ENCODE measurements around the gene ZNF423. TPM values are rescaled to one million over a fixed set of nuclear protein-coding genes. Genes with fewer than 3 reads are reported as not detected.

Gene ZNF423
- total RNA-seq, 1 donor from 2014 or later = 16.7 TPM

DNA sequence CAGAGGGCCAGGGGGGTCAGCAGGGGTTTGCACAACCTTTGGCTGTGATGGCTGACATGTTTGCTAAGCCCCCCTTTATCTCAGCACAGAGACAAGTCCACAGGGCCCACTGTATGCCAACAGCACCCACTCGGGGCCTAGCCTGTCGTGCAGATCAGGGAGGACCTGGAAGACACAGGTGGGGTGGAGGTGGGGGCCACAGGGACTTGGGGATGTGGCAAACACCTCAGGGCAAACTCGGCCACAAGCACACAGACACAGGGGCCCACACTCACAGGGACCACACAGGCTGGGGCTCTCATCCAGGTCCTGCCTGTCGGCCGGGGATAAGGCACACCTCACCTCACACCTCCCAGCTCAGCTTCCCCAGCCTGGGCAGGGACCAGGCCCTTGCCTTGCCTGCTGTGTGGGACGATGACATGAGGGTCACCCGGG lies 394.4 kb downstream of the ZNF423 start:
- no peak overlapping the region for H3K4me3 ChIP-seq (ENCODE audit: low read length in 3 of 3)
- H3K9me3 ChIP-seq (ENCODE audit: control insufficient read depth in 3 of 3, low read length in 3 of 3) = no peaks in the 10 kb centered on the region
- no peaks in the 10 kb centered on the region for H3K36me3 ChIP-seq (ENCODE audit: control insufficient read depth in 3 of 3, insufficient read depth in 3 of 3, low read length in 3 of 3)
- H3K27me3 ChIP-seq (ENCODE audit: control insufficient read depth in 3 of 3, insufficient read depth in 3 of 3, low read length in 3 of 3) = peaks cover 3 to 19% (median 10%) of the 10 kb centered on the region in 3 donors
- no peak overlapping the region for H3K27ac ChIP-seq (ENCODE audit: low read depth, low read length)
- no peaks in the 10 kb centered on the region for H3K4me1 ChIP-seq (ENCODE audit: control insufficient read depth in 3 of 3, insufficient read depth in 3 of 3, low read length in 3 of 3)
- no peak overlapping the region for H3K9ac ChIP-seq (ENCODE audit: low read depth in 1 of 3, low read length in 3 of 3)

DNA sequence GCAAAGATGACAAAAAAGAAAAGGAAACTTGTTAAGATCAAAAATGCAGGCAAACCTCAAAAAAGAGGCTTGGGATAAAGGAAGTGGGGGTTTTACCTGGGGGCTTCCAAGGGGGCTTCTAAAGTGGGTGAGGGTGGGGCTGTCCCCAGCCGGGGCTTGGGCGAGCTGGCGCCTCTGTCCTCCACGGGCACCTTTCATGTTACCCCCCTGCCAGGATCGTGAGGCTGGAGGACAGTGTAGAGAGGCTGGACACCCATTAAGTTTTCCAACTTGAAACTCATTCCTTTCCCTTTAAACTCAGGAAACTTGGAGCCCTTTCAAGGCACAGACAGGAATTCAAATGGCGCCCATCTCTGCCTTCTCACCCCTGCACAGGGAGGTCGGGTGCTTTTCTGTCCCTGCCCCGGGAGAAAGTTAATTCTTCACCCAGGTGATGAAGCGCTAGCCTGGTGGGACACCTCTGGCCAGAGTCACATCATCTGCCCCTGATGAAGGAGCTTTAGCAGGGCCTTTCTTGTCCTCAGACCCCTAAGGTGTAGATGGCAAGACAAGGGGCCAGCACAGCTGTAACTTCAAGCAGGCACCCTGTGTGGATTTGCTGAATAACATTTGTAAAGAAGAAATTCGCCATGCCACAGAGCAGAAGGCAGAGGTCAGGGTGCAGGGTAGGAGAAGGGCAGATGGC lies 395.0 kb downstream of the ZNF423 start:
- Histone ChIP-seq H3K27ac (ENCODE audit: low read depth, low read length) (no peak overlapping the region), H3K9ac (ENCODE audit: low read depth in 1 of 3, low read length in 3 of 3) (no peak overlapping the region), H3K4me3 (ENCODE audit: low read length in 3 of 3) (no peak overlapping the region), H3K27me3 (ENCODE audit: control insufficient read depth in 3 of 3, insufficient read depth in 3 of 3, low read length in 3 of 3) (peaks cover 3 to 19% (median 10%) of the 10 kb centered on the region in 3 donors), H3K36me3 (ENCODE audit: control insufficient read depth in 3 of 3, insufficient read depth in 3 of 3, low read length in 3 of 3) (no peaks in the 10 kb centered on the region), H3K9me3 (ENCODE audit: control insufficient read depth in 3 of 3, low read length in 3 of 3) (no peaks in the 10 kb centered on the region), H3K4me1 (ENCODE audit: control insufficient read depth in 3 of 3, insufficient read depth in 3 of 3, low read length in 3 of 3) (no peaks in the 10 kb centered on the region)

DNA sequence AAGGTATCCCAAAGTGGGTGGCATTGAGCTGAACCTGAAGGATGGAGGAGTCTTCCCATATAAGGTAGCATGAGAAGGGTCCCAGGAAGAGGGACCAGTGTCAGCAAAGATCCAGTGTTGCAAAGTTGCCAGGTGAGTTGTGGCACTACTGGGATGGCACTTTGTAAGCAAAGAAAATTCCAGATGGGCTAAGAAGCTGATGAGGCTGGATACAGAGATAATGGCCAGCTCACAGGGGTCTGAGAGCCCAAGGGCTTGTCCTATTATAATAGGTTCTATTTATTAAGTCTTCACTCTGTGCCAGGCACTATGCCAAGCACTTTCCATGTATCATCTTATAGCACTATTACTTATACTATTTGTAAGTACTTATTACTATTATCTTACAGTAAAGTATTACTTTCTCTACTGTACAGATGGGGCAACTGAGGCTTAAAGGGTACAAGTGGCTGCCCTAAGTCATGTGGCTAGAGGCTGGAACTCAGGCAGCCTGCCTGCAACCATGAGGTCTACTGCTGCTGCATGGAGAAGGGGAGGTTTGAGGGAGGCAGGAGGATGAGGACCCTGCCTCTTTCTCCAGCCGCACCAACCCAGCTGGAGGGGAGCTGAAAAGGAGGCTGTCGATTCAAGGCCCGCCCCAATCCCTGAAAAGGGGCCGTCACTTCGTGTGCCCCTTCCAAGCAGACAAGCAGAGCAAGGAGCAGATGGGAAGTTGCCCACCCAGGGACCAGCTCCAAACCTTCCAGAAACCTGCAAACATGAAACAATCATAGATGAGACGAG lies 395.8 kb downstream of the ZNF423 start:
- Histone ChIP-seq H3K4me1 (ENCODE audit: control insufficient read depth in 3 of 3, insufficient read depth in 3 of 3, low read length in 3 of 3) (no peaks in the 10 kb centered on the region), H3K27me3 (ENCODE audit: control insufficient read depth in 3 of 3, insufficient read depth in 3 of 3, low read length in 3 of 3) (peaks cover 3 to 13% (median 12%) of the 10 kb centered on the region in 3 donors), H3K27ac (ENCODE audit: low read depth, low read length) (no peak overlapping the region), H3K36me3 (ENCODE audit: control insufficient read depth in 3 of 3, insufficient read depth in 3 of 3, low read length in 3 of 3) (no peaks in the 10 kb centered on the region), H3K9me3 (ENCODE audit: control insufficient read depth in 3 of 3, low read length in 3 of 3) (no peaks in the 10 kb centered on the region), H3K4me3 (ENCODE audit: low read length in 3 of 3) (no peak overlapping the region), H3K9ac (ENCODE audit: low read depth in 1 of 3, low read length in 3 of 3) (no peak overlapping the region)

DNA sequence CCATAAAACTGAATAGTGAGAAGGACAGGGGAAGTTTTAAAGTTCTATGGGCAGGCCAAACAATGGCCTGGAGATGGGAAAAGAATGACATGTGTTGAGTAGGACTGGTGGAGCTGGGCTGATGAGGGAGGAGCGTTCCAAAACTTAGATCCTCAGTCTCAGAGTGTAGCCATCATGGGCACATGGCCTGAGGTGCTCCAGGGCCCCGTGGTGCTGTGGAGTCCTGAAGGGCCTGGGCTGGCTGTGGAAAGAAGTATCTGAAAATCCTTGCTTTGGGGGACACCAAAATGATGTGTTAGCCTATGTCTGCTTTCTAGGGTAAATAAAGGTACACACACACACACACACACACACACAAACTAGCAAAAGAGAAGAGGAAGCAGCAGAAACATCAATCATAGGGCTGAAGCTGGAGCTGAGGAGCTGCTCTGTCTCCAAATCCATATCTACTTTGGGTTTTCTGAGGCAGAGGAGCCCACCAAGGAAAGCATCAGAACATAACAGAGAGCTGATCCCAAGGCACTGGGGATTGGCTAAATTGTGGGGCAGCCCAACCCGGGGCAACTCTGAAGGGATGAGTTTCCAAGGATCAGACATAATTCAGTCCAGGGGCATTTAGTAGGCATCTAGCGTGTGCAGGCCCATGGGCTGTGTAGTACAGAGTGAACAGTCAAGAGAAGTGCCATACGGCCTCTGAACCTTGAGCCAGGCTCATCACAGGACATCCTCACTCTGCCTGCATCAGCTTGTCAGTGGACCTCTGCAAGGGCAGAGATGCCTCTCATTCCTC lies 397.1 kb downstream of the ZNF423 start:
- Histone ChIP-seq H3K36me3 (ENCODE audit: control insufficient read depth in 3 of 3, insufficient read depth in 3 of 3, low read length in 3 of 3) (no peaks in the 10 kb centered on the region), H3K4me3 (ENCODE audit: low read length in 3 of 3) (no peak overlapping the region)

DNA sequence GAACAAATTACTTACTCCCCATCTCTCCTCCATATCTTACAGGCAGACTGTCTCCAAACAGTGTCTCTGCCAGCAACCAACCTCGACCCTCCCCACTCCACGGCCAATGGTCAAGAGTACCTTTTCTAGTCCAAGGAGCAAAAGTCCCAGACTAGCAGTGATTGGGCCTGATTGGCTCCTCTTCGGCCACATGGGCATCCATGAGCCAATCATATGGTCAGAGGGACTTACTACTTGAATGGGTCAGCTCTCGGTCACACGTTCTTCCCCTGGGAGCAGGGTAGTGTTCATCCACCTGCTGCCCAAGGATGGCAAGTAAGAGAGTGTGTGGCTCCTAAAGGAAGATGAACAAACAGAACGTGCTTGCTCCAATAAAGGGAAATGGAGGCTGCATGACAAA lies 397.7 kb downstream of the ZNF423 start:
- Histone ChIP-seq H3K27me3 (ENCODE audit: control insufficient read depth in 3 of 3, insufficient read depth in 3 of 3, low read length in 3 of 3) (peaks cover 0 to 8% (median 6%) of the 10 kb centered on the region in 3 donors), H3K9ac (ENCODE audit: low read depth in 1 of 3, low read length in 3 of 3) (no peak overlapping the region), H3K9me3 (ENCODE audit: control insufficient read depth in 3 of 3, low read length in 3 of 3) (no peaks in the 10 kb centered on the region), H3K4me1 (ENCODE audit: control insufficient read depth in 3 of 3, insufficient read depth in 3 of 3, low read length in 3 of 3) (no peaks in the 10 kb centered on the region), H3K27ac (ENCODE audit: low read depth, low read length) (no peak overlapping the region), H3K4me3 (ENCODE audit: low read length in 3 of 3) (no peak overlapping the region), H3K36me3 (ENCODE audit: control insufficient read depth in 3 of 3, insufficient read depth in 3 of 3, low read length in 3 of 3) (no peaks in the 10 kb centered on the region)

More for the DNA sequence above, 397.1 kb downstream of the ZNF423 start:
- Histone ChIP-seq H3K27me3 (ENCODE audit: control insufficient read depth in 3 of 3, insufficient read depth in 3 of 3, low read length in 3 of 3) (peaks cover 0 to 10% (median 9%) of the 10 kb centered on the region in 3 donors), H3K4me1 (ENCODE audit: control insufficient read depth in 3 of 3, insufficient read depth in 3 of 3, low read length in 3 of 3) (no peaks in the 10 kb centered on the region), H3K9ac (ENCODE audit: low read depth in 1 of 3, low read length in 3 of 3) (no peak overlapping the region), H3K27ac (ENCODE audit: low read depth, low read length) (no peak overlapping the region), H3K9me3 (ENCODE audit: control insufficient read depth in 3 of 3, low read length in 3 of 3) (no peaks in the 10 kb centered on the region)

DNA sequence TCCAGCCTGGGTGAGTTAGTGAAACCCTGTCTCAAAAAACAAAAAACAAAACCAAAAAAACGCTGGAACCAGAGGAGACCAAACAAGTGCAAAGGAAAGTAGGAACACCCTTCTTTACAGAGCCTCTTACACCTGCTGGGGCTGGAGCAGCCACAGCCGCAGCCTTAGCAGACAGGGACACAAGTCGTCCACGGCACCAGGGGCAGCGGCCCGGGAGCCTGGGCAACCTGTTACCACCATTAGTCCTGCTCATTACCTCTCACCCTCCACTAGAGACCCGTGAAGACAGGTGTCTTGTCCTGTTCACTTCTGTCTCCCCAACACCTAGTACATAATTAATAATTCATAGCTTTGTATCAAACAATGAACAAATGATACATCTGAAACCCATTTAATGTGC lies 398.7 kb downstream of the ZNF423 start:
- H3K4me1 ChIP-seq (ENCODE audit: control insufficient read depth in 3 of 3, insufficient read depth in 3 of 3, low read length in 3 of 3) = no peaks in the 10 kb centered on the region
- H3K9ac ChIP-seq (ENCODE audit: low read depth in 1 of 3, low read length in 3 of 3) = no peak overlapping the region
- H3K4me3 ChIP-seq (ENCODE audit: low read length in 3 of 3) = no peak overlapping the region
- H3K9me3 ChIP-seq (ENCODE audit: control insufficient read depth in 3 of 3, low read length in 3 of 3) = no peaks in the 10 kb centered on the region
- no peak overlapping the region for H3K27ac ChIP-seq (ENCODE audit: low read depth, low read length)
- H3K27me3 ChIP-seq (ENCODE audit: control insufficient read depth in 3 of 3, insufficient read depth in 3 of 3, low read length in 3 of 3) = peaks cover 0 to 5% (median 4%) of the 10 kb centered on the region in 3 donors
- no peaks in the 10 kb centered on the region for H3K36me3 ChIP-seq (ENCODE audit: control insufficient read depth in 3 of 3, insufficient read depth in 3 of 3, low read length in 3 of 3)

DNA sequence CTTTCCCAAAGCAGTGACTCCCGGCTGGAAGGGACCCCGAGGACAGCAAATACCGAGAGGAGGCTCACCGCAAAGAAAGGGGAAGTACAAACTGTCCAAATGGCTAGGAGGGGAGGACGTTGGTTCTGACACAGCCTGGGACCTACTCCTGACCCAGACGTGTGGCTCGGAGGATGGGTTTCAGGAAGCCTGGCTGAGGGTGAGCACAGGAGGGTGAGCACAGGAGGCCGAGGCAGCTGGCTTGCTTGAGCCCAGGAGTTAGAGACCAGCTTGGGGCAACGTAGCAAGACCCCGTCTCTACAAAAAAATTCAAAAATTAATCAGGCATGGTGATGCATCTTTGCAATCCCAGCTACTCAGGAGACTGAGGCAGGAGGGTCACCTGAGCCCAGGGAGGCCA lies 399.1 kb downstream of the ZNF423 start:
- no peak overlapping the region for H3K9ac ChIP-seq (ENCODE audit: low read depth in 1 of 3, low read length in 3 of 3)
- no peaks in the 10 kb centered on the region for H3K36me3 ChIP-seq (ENCODE audit: control insufficient read depth in 3 of 3, insufficient read depth in 3 of 3, low read length in 3 of 3)
- H3K27me3 ChIP-seq (ENCODE audit: control insufficient read depth in 3 of 3, insufficient read depth in 3 of 3, low read length in 3 of 3) = peaks cover 0 to 5% (median 4%) of the 10 kb centered on the region in 3 donors
- H3K4me1 ChIP-seq (ENCODE audit: control insufficient read depth in 3 of 3, insufficient read depth in 3 of 3, low read length in 3 of 3) = no peaks in the 10 kb centered on the region
- no peak overlapping the region for H3K4me3 ChIP-seq (ENCODE audit: low read length in 3 of 3)
- no peaks in the 10 kb centered on the region for H3K9me3 ChIP-seq (ENCODE audit: control insufficient read depth in 3 of 3, low read length in 3 of 3)
- H3K27ac ChIP-seq (ENCODE audit: low read depth, low read length) = no peak overlapping the region

DNA sequence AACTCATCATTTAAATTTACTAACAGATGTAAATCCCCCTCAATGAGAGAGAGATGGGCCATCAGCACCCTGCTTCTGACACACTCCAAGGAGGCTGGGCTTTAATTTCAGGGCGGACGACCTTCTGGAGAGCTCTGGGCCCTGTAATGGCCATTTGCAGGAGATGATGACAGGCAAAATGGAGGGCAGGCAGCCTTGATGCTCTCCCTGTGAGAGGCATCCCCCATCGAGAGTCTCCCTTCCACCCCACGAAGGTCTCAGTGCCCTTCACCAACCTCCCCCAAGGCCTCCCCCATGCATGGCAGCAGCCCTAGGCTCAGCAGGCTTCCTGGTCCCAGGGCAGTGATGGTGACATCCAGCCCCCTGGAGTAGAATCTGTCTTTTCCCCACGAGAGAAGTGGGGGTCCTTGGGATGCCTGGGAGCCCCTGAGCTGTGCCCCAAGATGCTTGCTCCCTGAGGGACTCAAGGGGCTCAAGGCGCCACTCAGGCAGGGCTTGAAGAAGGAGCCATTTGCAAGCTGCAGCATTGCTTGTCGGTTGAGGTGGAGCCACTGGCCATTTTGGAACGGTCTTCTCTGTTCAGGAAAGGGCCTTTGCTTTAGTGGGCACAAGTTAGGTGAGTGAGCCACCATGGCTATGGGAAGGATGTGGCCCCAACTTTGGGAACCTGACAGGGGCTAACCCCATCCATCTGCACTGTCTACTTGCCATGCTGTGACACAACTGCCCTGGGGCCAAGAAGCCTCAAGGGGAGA lies 399.7 kb downstream of the ZNF423 start:
- no peaks in the 10 kb centered on the region for H3K36me3 ChIP-seq (ENCODE audit: control insufficient read depth in 3 of 3, insufficient read depth in 3 of 3, low read length in 3 of 3)
- peaks cover 0 to 5% (median 4%) of the 10 kb centered on the region in 3 donors for H3K27me3 ChIP-seq (ENCODE audit: control insufficient read depth in 3 of 3, insufficient read depth in 3 of 3, low read length in 3 of 3)
- no peak overlapping the region for H3K9ac ChIP-seq (ENCODE audit: low read depth in 1 of 3, low read length in 3 of 3)
- no peak overlapping the region for H3K4me3 ChIP-seq (ENCODE audit: low read length in 3 of 3)
- H3K4me1 ChIP-seq (ENCODE audit: control insufficient read depth in 3 of 3, insufficient read depth in 3 of 3, low read length in 3 of 3) = no peaks in the 10 kb centered on the region
- no peaks in the 10 kb centered on the region for H3K9me3 ChIP-seq (ENCODE audit: control insufficient read depth in 3 of 3, low read length in 3 of 3)
- H3K27ac ChIP-seq (ENCODE audit: low read depth, low read length) = no peak overlapping the region

DNA sequence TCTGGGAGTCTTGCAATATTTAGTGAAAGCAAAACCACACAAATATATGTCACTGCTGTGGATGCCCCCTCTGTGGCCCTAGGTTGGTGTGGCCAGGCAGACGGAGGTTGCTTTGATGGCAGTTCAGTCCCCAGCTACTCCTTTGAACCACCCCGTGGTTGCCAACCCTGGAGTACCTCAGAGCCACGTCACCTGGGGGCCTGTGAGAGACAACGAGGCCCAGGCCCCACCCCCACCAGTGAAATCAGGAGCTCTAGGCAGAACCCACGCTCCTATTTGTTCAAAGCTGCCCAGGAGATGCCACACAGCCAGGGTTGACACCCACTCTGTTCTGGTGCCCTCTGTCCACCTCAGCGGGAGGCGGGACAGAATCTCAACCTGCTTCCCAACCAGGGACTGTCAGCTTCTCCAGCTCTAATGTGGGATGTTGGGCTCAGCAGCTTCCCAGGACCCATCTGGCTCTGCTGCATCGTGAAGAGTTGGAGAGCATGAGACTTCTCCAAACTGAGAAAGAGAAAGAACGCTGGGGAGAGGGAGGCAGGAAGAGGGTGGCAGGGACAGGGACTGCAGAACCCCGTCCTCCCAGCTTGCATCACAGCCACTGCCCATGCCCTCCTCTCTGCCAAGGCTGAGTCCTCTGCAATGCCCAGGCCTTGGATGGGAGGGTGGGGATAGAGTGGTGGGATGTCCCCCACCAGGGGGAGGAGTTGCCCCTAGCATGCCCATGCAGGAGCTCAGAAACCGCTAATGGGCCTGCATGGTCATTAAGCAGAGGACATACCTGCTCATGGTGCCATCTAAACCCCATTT lies 400.5 kb downstream of the ZNF423 start:
- H3K27ac ChIP-seq (ENCODE audit: low read depth, low read length) = no peak overlapping the region
- H3K4me3 ChIP-seq (ENCODE audit: low read length in 3 of 3) = no peak overlapping the region
- H3K9me3 ChIP-seq (ENCODE audit: control insufficient read depth in 3 of 3, low read length in 3 of 3) = no peaks in the 10 kb centered on the region
- H3K4me1 ChIP-seq (ENCODE audit: control insufficient read depth in 3 of 3, insufficient read depth in 3 of 3, low read length in 3 of 3) = no peaks in the 10 kb centered on the region
- H3K27me3 ChIP-seq (ENCODE audit: control insufficient read depth in 3 of 3, insufficient read depth in 3 of 3, low read length in 3 of 3) = peaks cover 0 to 4% (median 4%) of the 10 kb centered on the region in 3 donors
- H3K9ac ChIP-seq (ENCODE audit: low read depth in 1 of 3, low read length in 3 of 3) = no peak overlapping the region
- H3K36me3 ChIP-seq (ENCODE audit: control insufficient read depth in 3 of 3, insufficient read depth in 3 of 3, low read length in 3 of 3) = no peaks in the 10 kb centered on the region
